Ovary (tissue), 9 donors: ENCODE results near the gene ANKS1B. TPM values are rescaled to one million over a fixed set of nuclear protein-coding genes. Genes with fewer than 3 reads are reported as not detected.

Experiments used
- DNase-seq, 5 donors: peaks; one replicate each; pipeline ENCODE4 v3.0.0-alpha.2; 2019 to 2020
- H3K27ac ChIP-seq, 2 donors: fragments of 200-600 bp; one replicate each; pipeline versions ENCODE4 v1.5.1 to v1.8.0; 2019 to 2022
- H3K27me3 ChIP-seq: fragments of 200-600 bp; one replicate; pipeline ENCODE4 v1.8.0; 2022
- H3K36me3 ChIP-seq: fragments of 200-600 bp; sonication (generic); one replicate; pipeline ENCODE4 v1.5.1; 2019
- H3K4me1 ChIP-seq: one replicate; pipeline ENCODE4 v1.8.1; 2013; ENCODE audit warnings: mild to moderate bottlenecking, moderate library complexity; ENCODE audit not compliant: insufficient read depth
- H3K4me3 ChIP-seq: fragments of 200-600 bp; sonication (generic); one replicate; pipeline ENCODE4 v1.5.1; 2017
- H3K9me3 ChIP-seq, 2 donors: fragments of 200-600 bp in 1 of 2; sonication (generic) in 1 of 2; one replicate each; pipeline versions ENCODE4 v1.5.1 to v1.8.1; 2013 to 2019; ENCODE audit warnings: mild to moderate bottlenecking in 1 of 2, moderate library complexity in 1 of 2
- EP300 ChIP-seq: sonication (generic); formaldehyde crosslinking; IDR thresholded peaks from one replicate; pipeline ENCODE4 v1.6.1; 2017; ENCODE audit warnings: antibody characterized with exemption
- POLR2A ChIP-seq: fragments of 450-650 bp; IDR thresholded peaks from one replicate; pipeline ENCODE4 v1.6.1; 2017; ENCODE audit warnings: antibody characterized with exemption, mild to moderate bottlenecking, moderate library complexity
- WGBS, 3 donors: extraction: QIAGEN DNeasy Blood & Tissue Kit in 1 of 3; methylation state at CpG; one replicate each; pipeline versions ENCODE4 v1.1.5 to v1.1.7; 2013 to 2017; 5-methylcytosine and 5-hydroxymethylcytosine counted together
- intact Hi-C, 4 donors: fragments of 100-400 bp; cut with DNase I; formaldehyde crosslinking; loops; one replicate each; pipeline versions ENCODE4 v1.11.0 to v1.15.1; 2022 to 2023
- polyA plus RNA-seq, 2 donors: library from polyadenylated mRNA; stranded (reverse); fragments of 200-250 nt in 1 of 2; fragments of 350-450 nt in 1 of 2; fragmentation: Illumina TruSeq in 1 of 2; extraction: RNeasy Lipid Tissue Mini Kit (QIAGEN cat#74804) in 1 of 2; gene quantifications; one replicate each; pipeline ENCODE4 v1.2.3, GENCODE V29; 2013 to 2014
- total RNA-seq, 7 donors: library from RNA; depleted of rRNA in 2 of 7; stranded (reverse); fragments of >200 nt in 2 of 7; fragmentation: NEBNext Ultra II Directional in 3 of 7; extraction: Animal tissue kit (Norgen Biotek cat#: 25700) in 3 of 7; gene quantifications; one replicate each; pipeline versions ENCODE4 v1.1.0 to v1.2.4, GENCODE V29; 2016 to 2023
- TF ChIP-seq, protein P1 (sequence below), 3 donors: fragments of 450-650 bp in 2 of 3; fragments of 200-600 bp in 1 of 3; IDR thresholded peaks; one replicate each; pipeline versions ENCODE4 v1.5.1 to v1.8.0; 2016 to 2022; ENCODE audit warnings: antibody characterized with exemption in 3 of 3, mild to moderate bottlenecking in 1 of 3
- donor health status: DM: no; HTN: no; CAD: no; lungs with moderate emphysema.
- donor health status: DM: no; HTN: no; CAD: no.
- donor health status: Bipolar disorder and iron deficiency.
- donor health status: DM: yes; HTN: yes; CAD: no.
- donor health status: DM: no; HTN: no; CAD: no.
- donor health status: DM: yes; HTN: yes; CAD: no.

ANKS1B gene
- total and polyA plus RNA-seq, 9 donors = 0.80 to 34.9 (median 7.7) TPM

DNA sequence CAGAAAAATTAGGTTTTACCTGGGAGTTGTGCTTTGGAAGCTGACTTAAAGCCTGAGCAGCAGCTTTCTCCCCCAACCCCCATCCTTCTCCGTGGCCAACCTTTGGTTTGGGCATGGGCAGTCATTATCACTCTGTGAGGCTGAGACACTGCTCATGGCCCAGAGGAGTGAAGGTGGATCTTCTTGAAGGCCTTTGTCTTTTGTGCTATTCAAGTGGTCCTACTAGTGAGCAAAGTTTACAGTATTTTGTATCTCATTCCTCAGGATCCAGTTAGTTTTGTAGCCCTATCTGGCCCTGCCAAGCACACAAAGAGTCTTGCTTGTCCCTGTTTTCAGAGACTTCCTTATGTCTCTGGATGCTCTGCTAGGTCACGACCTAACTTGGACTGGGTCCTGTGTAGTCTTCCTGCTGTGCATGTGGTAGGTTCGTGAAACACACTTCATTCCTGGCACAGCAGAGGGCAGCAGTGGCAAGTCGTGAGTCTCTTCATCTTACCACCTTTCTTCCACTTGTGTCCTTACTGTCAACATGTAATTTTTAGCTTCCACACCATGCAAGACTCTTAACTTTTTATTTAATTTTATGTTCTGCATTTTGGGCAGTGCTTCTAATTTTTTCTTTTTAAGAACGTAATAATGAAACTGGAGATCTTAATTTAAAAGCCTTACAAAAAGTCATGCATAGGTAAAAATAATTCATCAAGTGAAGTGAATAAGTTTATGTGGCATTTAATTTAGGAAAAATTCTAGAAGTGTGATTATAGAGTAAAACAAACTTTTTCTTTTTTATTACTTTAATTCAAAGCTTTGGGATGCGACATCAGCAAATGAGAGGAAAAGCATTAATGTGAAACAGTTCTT lies 1285.9 kb downstream of the ANKS1B start:
- Histone ChIP-seq H3K9me3 (no peaks in the 10 kb centered on the region), H3K27ac (no peak overlapping the region), H3K36me3 (no peaks in the 10 kb centered on the region), H3K4me1 (peaks cover 4% of the 10 kb centered on the region), H3K27me3 (no peaks in the 10 kb centered on the region), H3K4me3 (no peak overlapping the region)
- intact Hi-C loops = loop anchor here in 1 of 4 donors (10.0 kb wide), 1 partner anchor 296 kb away; no protein-coding TSS in a partner anchor
- TF ChIP-seq, protein P1, sequence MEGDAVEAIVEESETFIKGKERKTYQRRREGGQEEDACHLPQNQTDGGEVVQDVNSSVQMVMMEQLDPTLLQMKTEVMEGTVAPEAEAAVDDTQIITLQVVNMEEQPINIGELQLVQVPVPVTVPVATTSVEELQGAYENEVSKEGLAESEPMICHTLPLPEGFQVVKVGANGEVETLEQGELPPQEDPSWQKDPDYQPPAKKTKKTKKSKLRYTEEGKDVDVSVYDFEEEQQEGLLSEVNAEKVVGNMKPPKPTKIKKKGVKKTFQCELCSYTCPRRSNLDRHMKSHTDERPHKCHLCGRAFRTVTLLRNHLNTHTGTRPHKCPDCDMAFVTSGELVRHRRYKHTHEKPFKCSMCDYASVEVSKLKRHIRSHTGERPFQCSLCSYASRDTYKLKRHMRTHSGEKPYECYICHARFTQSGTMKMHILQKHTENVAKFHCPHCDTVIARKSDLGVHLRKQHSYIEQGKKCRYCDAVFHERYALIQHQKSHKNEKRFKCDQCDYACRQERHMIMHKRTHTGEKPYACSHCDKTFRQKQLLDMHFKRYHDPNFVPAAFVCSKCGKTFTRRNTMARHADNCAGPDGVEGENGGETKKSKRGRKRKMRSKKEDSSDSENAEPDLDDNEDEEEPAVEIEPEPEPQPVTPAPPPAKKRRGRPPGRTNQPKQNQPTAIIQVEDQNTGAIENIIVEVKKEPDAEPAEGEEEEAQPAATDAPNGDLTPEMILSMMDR (IDR thresholded peaks at IDR 0.05) = peak in 2 of 3 donors; percentile 24 to 32
- no peak for TF ChIP-seq EP300
- DNase-seq = peak; percentile 51 to 66 (median 55)
- WGBS, 3 donors = 21 to 24% (median 21%) methylated on average over 6 of the region's 6 CpGs

DNA sequence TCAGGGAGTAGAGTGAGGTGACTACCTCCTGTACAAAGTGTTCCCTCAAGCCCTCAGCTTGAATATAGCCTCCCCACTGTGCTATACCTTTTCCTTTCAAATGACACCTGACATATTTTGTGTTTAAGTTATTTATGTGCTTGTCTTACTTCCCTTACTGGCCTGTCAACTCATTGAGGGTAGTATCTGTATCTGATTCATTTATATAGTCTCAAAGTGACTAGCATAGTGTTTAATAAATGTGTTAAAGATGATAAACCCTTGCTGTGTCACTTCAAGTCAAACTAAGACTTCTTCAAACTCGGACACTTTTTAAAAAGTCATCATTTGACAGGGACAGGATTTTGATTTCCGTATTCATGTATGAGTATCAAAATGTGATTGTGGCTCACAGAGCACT lies 1287.5 kb downstream of the ANKS1B start:
- Histone ChIP-seq H3K27me3 (no peaks in the 10 kb centered on the region), H3K4me3 (no peak overlapping the region), H3K36me3 (no peaks in the 10 kb centered on the region), H3K27ac (no peak overlapping the region), H3K4me1 (peaks cover 4% of the 10 kb centered on the region), H3K9me3 (no peaks in the 10 kb centered on the region)
- TF ChIP-seq EP300 = no peak
- no peak for TF ChIP-seq POLR2A
- no peak for DNase-seq
- intact Hi-C loops = loop anchor here in 1 of 4 donors (10.0 kb wide), 1 partner anchor 298 kb away; no protein-coding TSS in a partner anchor
- 92 to 94% (median 93%) methylated on average over 2 of the region's 2 CpGs for WGBS, 3 donors

DNA sequence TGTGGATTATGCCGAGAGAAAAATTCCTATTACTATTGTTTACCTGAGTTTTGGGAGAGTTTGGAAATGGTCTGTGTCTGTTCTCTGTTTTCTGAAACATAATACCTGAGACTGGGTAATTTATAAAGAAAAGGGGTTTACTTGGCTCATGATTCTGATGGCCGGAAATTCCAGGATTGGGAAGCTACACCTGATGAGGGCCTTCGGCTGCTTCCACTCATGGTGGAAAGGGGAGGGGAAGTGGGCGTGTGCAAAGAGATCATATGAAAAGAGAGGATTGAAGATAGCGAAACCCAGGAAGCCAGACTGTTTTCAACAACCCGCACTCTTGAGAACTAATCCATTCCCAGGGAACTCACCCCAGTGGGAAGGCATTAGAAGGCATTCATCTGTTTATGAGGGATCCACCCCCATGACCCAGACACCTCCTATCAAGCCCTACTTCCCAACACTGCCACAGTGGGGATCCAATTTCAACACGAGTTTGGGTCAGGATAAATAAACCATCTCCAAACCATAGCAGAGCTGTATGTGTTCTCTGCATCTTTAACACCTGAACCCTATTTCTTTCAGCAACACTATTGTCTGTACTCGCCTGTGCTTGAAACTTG lies 1288.6 kb downstream of the ANKS1B start:
- no peak overlapping the region for H3K4me3 ChIP-seq
- H3K9me3 ChIP-seq = no peaks in the 10 kb centered on the region
- H3K27ac ChIP-seq = no peak overlapping the region
- H3K4me1 ChIP-seq = peaks cover 4% of the 10 kb centered on the region
- DNase-seq = no peak
- WGBS, 3 donors = 79 to 85% (median 80%) methylated on average over 8 of the region's 8 CpGs
- no peak for TF ChIP-seq POLR2A
- TF ChIP-seq, protein P1 (IDR thresholded peaks at IDR 0.05) = no peak
- TF ChIP-seq EP300 = no peak
- no peaks in the 10 kb centered on the region for H3K36me3 ChIP-seq
- intact Hi-C loops = loop anchor here in 1 of 4 donors (10.0 kb wide), 1 partner anchor 299 kb away; no protein-coding TSS in a partner anchor
- no peaks in the 10 kb centered on the region for H3K27me3 ChIP-seq

DNA sequence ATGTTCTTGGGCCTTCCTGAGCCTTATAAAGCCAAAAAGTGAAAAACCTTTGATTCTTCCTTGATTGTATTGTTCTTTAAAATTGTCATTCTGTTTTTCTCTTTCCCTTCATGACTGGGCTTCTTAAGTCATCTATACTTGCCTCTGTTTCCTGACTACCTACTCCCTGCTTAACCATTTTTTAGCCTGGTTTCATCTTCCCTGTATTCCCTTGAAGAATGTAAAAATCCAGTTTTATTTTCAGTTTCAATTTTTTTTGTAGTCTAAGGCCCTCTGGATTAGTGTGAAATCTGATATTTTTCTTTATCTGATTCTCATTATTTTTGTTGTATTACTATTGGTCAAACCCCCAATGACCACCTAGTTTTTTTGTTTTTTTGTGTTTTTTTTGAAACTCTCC lies 1293.4 kb downstream of the ANKS1B start:
- DNase-seq = no peak
- Histone ChIP-seq H3K4me1 (no peaks in the 10 kb centered on the region), H3K27me3 (no peaks in the 10 kb centered on the region), H3K27ac (no peak overlapping the region), H3K36me3 (no peaks in the 10 kb centered on the region), H3K4me3 (no peak overlapping the region), H3K9me3 (no peaks in the 10 kb centered on the region)
- intact Hi-C loops = loop anchor here in 1 of 4 donors (10.0 kb wide), 1 partner anchor 303 kb away; no protein-coding TSS in a partner anchor
- TF ChIP-seq EP300 = no peak
- TF ChIP-seq POLR2A = no peak
- TF ChIP-seq, protein P1 (IDR thresholded peaks at IDR 0.05) = no peak
